Measurements from ENCODE around the gene ABL1.

The ABL1 gene

DNA sequence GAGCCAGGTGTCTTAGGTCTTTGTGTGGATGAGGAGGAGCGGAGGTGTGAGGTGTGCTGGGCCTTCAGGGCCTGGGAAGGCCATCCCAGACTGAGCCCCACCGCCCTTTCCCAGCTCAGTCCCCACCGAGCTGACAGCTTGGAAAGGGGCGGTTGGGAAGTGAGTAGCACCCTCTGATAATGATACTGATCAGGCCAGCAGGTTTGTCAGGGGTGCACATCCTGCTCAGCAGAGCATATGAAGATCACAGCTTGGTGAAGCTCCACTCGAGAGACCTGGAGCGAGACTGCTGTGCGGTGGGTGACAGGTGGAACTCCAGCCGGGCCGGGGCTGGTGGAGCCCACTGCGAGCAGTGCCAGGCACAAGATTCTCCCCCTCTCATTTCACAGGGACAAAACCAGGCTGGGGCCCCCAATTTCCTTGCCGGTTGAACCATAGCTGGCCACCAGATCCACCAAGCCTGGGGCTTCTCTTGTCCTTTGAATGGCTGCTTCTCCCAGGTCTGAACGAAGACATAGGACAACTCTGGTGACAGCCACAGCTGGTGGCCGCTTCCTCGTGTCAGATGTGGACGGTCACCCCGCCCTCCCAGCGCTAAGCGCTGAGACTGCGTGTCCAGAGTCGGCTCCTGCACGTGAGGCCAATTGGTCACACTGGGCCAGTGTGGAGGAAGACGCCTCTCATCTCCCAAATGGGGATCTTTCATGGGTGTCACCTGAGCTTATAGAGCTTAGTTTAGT is 53.3 kb downstream of the ABL1 start:
- no peak for DNase-seq
- Histone ChIP-seq H3K9me3 (ENCODE audit: control insufficient read depth, low read length) (no peaks in the 10 kb centered on the region), H3K4me1 (ENCODE audit: control insufficient read depth, insufficient read depth, low read length, poor library complexity, severe bottlenecking) (no peaks in the 10 kb centered on the region), H3K4me3 (ENCODE audit: insufficient read depth, low read depth, low read length, poor library complexity, severe bottlenecking) (no peak overlapping the region), H3K27me3 (replicated peaks; ENCODE audit: control insufficient read depth, insufficient read depth, low read length, poor library complexity, severe bottlenecking) (no peaks in the 10 kb centered on the region), H3K36me3 (ENCODE audit: control insufficient read depth, insufficient read depth, low read length) (peaks cover 40% of the 10 kb centered on the region), H3K27ac (ENCODE audit: insufficient read depth, low read length, poor library complexity, severe bottlenecking) (no peak overlapping the region)

DNA sequence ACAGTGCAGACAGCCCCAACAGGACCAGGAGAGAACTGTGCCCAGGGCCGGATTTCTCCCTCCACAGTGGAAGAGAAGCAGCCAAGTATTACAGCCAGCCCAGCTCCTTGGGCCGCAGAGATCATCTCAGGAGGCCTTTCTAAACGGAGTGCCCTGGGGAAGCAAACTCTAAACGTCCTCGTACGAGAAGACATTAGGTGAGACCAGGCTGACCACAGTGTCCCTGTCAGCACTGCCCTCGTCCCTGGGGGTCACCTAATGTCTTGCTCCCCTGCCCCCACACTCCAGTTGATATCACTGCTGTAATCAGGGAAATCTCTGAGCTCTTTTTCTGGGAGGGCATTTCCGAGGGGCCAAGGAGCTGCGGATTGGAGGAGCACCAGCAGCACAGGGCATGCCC is 55.1 kb downstream of the ABL1 start:
- DNase-seq, result no peak
- no peak overlapping the region for H3K4me3 ChIP-seq (ENCODE audit: insufficient read depth, low read depth, low read length, poor library complexity, severe bottlenecking)
- H3K36me3 ChIP-seq (ENCODE audit: control insufficient read depth, insufficient read depth, low read length), result peaks cover 24% of the 10 kb centered on the region
- no peak overlapping the region for H3K27ac ChIP-seq (ENCODE audit: insufficient read depth, low read length, poor library complexity, severe bottlenecking)
- no peaks in the 10 kb centered on the region for H3K9me3 ChIP-seq (ENCODE audit: control insufficient read depth, low read length)
- H3K27me3 ChIP-seq (replicated peaks; ENCODE audit: control insufficient read depth, insufficient read depth, low read length, poor library complexity, severe bottlenecking), result no peaks in the 10 kb centered on the region
- H3K4me1 ChIP-seq (ENCODE audit: control insufficient read depth, insufficient read depth, low read length, poor library complexity, severe bottlenecking), result no peaks in the 10 kb centered on the region

DNA sequence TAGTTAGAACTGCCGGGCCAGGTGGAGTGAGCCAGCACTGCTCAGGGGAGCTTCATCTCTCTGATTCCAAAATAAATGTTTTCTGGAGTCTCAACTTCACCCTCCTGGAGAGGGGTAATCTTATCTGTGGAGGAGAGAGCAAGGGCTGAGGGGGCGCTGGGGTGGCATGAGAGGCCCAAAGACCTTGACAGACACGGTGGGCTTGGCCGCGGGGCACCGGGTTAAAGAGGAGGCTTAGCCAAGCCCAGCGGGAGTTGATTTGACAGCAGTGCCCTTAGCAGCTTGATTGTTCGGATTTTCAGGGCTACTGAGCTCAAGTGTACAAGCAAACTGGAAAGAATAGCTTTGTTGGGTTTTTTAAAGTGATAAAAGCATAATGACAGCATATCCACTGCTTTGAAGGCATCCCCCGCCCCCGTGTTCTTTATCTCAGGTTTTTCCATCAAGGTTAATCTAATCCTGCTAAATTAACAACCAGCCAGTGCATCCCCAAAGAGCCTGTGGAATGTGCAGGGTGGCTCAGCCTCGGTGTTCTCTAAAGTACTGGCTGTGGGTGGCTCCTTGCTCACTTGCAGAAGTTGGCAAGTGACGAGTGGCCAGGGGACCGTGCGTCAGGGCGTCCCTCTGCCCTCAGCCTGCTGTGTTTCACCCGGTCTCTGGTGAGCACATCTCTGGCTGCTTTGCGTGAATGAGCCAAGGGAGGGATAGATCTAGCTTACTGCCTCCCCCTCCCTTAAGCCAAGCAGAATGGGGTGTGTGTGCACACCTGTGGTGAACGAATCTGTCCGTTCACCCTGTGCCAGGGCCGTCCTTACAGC is 56.0 kb downstream of the ABL1 start:
- Histone ChIP-seq H3K4me1 (ENCODE audit: control insufficient read depth, insufficient read depth, low read length, poor library complexity, severe bottlenecking) (no peaks in the 10 kb centered on the region), H3K9me3 (ENCODE audit: control insufficient read depth, low read length) (no peaks in the 10 kb centered on the region), H3K27me3 (replicated peaks; ENCODE audit: control insufficient read depth, insufficient read depth, low read length, poor library complexity, severe bottlenecking) (no peaks in the 10 kb centered on the region), H3K36me3 (ENCODE audit: control insufficient read depth, insufficient read depth, low read length) (peaks cover 16% of the 10 kb centered on the region), H3K27ac (ENCODE audit: insufficient read depth, low read length, poor library complexity, severe bottlenecking) (no peak overlapping the region), H3K4me3 (ENCODE audit: insufficient read depth, low read depth, low read length, poor library complexity, severe bottlenecking) (no peak overlapping the region)
- no peak for DNase-seq

DNA sequence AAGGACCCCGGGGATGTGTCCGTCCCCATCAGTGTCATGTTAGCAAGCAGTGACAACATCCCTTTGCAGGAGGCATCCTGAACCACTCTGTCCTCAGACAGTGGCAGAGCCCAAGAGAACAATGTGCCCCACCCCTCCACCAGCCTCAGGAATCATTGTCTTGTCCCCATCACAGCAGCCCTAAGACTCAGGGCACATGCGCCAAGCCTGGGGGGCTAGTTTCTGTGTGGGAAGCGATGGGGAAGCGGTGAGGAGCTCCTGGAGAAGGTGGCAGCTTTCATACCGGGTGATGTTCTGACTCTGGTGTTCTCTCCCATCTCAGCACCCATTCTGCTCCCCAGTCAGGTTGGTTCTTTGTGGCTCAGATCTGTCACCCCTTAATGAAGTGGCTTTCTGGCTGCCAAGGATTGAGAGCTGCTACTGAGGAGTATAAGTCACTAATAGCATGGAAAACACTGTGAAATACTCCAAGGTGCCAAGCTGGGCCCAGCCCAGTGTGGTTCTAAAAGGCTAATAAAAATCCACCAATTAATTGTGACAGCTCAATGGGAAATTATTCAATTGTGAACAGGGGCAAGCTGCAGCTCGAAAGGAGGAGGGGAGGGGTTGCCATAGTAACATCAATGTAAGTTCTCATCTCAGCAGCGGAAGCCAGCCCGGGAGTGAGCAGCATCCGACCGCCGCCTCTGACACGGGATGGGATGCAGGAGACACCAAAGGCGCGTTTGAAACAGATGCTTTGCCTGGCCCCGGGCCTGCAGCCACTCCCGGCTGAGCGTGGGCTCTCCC is 56.8 kb downstream of the ABL1 start:
- H3K4me3 ChIP-seq (ENCODE audit: insufficient read depth, low read depth, low read length, poor library complexity, severe bottlenecking), result no peak overlapping the region

DNA sequence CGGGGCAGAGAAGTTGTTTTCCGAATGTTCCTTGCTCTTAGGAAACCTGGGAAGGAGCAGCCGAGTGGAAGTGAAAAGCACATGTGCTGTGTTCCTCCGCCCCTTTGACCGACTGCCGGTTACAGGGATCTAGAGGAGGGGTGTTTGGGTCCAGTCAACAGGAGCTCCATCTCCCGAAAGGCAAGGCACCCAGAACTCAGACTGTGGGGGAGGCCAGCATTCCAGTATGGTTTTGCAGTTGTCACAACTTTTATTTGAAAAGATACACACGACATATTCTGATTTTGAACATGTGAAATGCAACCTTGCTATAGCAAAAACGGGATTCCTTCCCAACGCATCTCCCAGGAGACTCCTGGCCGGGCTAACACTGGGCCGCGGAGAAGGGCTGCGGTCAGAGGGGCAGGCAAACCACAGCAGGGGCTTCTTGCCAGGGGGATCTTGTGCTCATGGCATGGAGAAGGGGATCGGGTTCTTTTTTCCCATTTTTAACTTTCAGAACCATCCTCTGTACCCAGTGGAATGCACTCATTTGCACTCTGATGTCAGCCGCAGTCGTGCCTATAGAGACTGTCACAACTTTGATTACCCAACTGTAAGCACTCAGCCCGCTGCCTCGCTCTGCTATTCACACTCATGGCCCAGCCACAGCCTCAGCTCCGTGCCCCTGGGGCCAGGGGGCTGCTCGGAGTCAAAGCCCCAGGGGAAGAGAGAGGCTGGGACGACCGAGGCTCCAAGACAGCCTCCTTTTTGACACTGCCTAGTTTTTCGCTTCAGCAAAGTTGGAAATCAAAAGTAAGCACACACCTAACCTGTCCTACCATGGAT is 57.6 kb downstream of the ABL1 start:
- no peak for DNase-seq
- Histone ChIP-seq H3K27ac (ENCODE audit: insufficient read depth, low read length, poor library complexity, severe bottlenecking) (no peak overlapping the region), H3K4me3 (ENCODE audit: insufficient read depth, low read depth, low read length, poor library complexity, severe bottlenecking) (no peak overlapping the region), H3K9me3 (ENCODE audit: control insufficient read depth, low read length) (no peaks in the 10 kb centered on the region), H3K36me3 (ENCODE audit: control insufficient read depth, insufficient read depth, low read length) (peaks cover 7% of the 10 kb centered on the region), H3K4me1 (ENCODE audit: control insufficient read depth, insufficient read depth, low read length, poor library complexity, severe bottlenecking) (no peaks in the 10 kb centered on the region), H3K27me3 (replicated peaks; ENCODE audit: control insufficient read depth, insufficient read depth, low read length, poor library complexity, severe bottlenecking) (no peaks in the 10 kb centered on the region)

More for the DNA sequence above, 56.8 kb downstream of the ABL1 start:
- Histone ChIP-seq H3K9me3 (ENCODE audit: control insufficient read depth, low read length) (no peaks in the 10 kb centered on the region), H3K36me3 (ENCODE audit: control insufficient read depth, insufficient read depth, low read length) (peaks cover 15% of the 10 kb centered on the region), H3K27me3 (replicated peaks; ENCODE audit: control insufficient read depth, insufficient read depth, low read length, poor library complexity, severe bottlenecking) (no peaks in the 10 kb centered on the region), H3K4me1 (ENCODE audit: control insufficient read depth, insufficient read depth, low read length, poor library complexity, severe bottlenecking) (no peaks in the 10 kb centered on the region), H3K27ac (ENCODE audit: insufficient read depth, low read length, poor library complexity, severe bottlenecking) (no peak overlapping the region)
- DNase-seq, result no peak

DNA sequence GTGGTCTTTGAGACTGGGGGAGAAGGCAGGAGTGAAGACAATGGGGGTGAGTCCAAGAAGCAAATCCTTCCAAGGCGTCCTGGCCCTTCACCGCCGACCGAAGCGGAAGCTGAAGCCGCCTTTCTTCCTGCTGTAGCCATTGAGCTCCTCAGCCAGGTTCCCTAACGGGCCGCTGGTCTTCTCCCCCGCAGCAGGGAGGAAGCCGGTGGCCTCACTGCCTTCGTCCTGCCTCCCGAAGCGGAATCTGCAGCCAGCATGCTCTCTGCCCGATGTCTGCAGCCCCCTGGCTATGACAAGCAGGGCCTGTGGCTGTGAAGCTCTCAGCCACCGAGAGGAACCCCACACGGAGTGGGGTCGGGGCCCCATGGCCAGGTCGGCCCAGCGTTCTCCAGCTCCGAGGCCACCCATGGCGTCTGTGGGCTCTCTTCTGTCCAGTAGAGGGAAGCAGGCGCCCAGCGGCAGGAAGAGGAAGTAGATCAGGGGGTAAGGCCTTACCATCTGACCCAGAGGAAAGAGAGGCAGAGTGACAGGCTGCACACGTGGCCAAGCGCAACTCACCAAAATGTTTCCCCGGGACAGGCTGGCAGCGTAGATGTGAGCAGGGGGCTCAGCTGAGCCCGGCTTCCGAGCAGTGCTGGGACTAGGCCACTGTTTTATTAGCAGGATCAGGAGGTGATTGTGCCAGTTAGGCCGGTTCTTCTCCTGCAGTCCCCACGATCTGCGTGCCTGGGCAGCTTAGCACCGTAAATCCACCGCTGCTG is 58.5 kb downstream of the ABL1 start:
- no peak for DNase-seq
- H3K4me1 ChIP-seq (ENCODE audit: control insufficient read depth, insufficient read depth, low read length, poor library complexity, severe bottlenecking), result no peaks in the 10 kb centered on the region

DNA sequence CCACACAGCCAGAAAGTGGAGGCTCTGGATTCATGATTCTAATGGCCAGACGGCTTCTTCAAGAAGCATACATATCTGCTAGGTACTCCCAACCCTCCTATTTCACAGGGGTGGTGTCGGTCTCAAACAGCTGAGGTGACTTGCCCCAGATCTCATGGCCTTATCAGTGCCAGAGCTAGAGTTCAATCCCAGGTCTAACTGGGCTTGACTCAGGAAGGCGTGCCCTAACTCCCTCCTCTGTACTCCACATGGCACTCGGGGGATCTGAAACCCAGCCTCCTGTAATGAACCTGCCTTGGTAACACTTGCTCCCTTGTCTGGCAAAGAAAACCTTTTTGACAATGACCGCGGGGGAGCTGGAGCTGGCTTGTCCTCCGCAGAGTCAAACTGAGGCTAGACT is 59.5 kb downstream of the ABL1 start:
- Histone ChIP-seq H3K27ac (ENCODE audit: insufficient read depth, low read length, poor library complexity, severe bottlenecking) (no peak overlapping the region), H3K4me3 (ENCODE audit: insufficient read depth, low read depth, low read length, poor library complexity, severe bottlenecking) (no peak overlapping the region), H3K27me3 (replicated peaks; ENCODE audit: control insufficient read depth, insufficient read depth, low read length, poor library complexity, severe bottlenecking) (no peaks in the 10 kb centered on the region), H3K9me3 (ENCODE audit: control insufficient read depth, low read length) (no peaks in the 10 kb centered on the region), H3K4me1 (ENCODE audit: control insufficient read depth, insufficient read depth, low read length, poor library complexity, severe bottlenecking) (no peaks in the 10 kb centered on the region), H3K36me3 (ENCODE audit: control insufficient read depth, insufficient read depth, low read length) (peaks cover 4% of the 10 kb centered on the region)
- no peak for DNase-seq

More for the DNA sequence above, 58.5 kb downstream of the ABL1 start:
- H3K27ac ChIP-seq (ENCODE audit: insufficient read depth, low read length, poor library complexity, severe bottlenecking), result no peak overlapping the region
- no peaks in the 10 kb centered on the region for H3K27me3 ChIP-seq (replicated peaks; ENCODE audit: control insufficient read depth, insufficient read depth, low read length, poor library complexity, severe bottlenecking)
- H3K36me3 ChIP-seq (ENCODE audit: control insufficient read depth, insufficient read depth, low read length), result peaks cover 7% of the 10 kb centered on the region
- no peak overlapping the region for H3K4me3 ChIP-seq (ENCODE audit: insufficient read depth, low read depth, low read length, poor library complexity, severe bottlenecking)
- no peaks in the 10 kb centered on the region for H3K9me3 ChIP-seq (ENCODE audit: control insufficient read depth, low read length)

DNA sequence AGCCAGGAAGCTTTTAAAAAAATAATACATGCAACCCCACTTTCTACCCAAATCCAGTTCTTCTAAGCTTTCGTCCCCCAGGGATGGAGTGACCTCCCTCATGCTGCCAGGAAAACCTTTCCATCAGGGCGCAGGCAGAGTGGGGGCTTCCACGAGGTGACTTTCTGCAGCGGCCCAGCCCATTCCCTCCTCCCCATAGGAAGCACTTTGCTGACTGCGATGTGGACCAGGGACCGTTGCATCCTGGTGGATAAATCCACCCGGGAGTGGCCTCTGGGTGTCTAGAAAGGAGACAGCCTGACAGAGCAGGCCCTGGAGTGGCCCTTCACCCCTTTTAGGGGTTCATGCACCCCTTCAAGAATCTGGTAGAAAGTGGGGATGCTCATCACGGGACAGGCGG is 60.0 kb downstream of the ABL1 start:
- H3K27ac ChIP-seq (ENCODE audit: insufficient read depth, low read length, poor library complexity, severe bottlenecking), result no peak overlapping the region
- H3K36me3 ChIP-seq (ENCODE audit: control insufficient read depth, insufficient read depth, low read length), result peaks cover 3% of the 10 kb centered on the region
- no peak for DNase-seq
- no peaks in the 10 kb centered on the region for H3K9me3 ChIP-seq (ENCODE audit: control insufficient read depth, low read length)
- H3K4me3 ChIP-seq (ENCODE audit: insufficient read depth, low read depth, low read length, poor library complexity, severe bottlenecking), result no peak overlapping the region
- H3K4me1 ChIP-seq (ENCODE audit: control insufficient read depth, insufficient read depth, low read length, poor library complexity, severe bottlenecking), result no peaks in the 10 kb centered on the region
- H3K27me3 ChIP-seq (replicated peaks; ENCODE audit: control insufficient read depth, insufficient read depth, low read length, poor library complexity, severe bottlenecking), result no peaks in the 10 kb centered on the region

Measured in effector memory CD4-positive, alpha-beta T cell (primary cell).